Measurements from ENCODE around the gene NUAK1.
A peak's percentile ranks its signal among the peaks of the same experiment; 100 is the strongest.

The NUAK1 gene

GRCh38 chr12:106108185-106108835 is 30.4 kb downstream of the NUAK1 start:
- no peak for DNase-seq (ENCODE audit: extremely low read depth, low read depth)
- TF ChIP-seq CTCF (IDR thresholded peaks at IDR 0.05; ENCODE audit: low read depth, low read length) = peak; percentile 13

GRCh38 chr12:106107566-106107965 is 31.2 kb downstream of the NUAK1 start:
- TF ChIP-seq CTCF (IDR thresholded peaks at IDR 0.05; ENCODE audit: low read depth, low read length) = no peak

GRCh38 chr12:106106892-106107291 is 31.9 kb downstream of the NUAK1 start:
- DNase-seq (ENCODE audit: extremely low read depth, low read depth) = no peak

More at GRCh38 chr12:106107566-106107965, 31.2 kb downstream of the NUAK1 start:
- DNase-seq (ENCODE audit: extremely low read depth, low read depth) = no peak

GRCh38 chr12:106106061-106106566 is 32.6 kb downstream of the NUAK1 start:
- no peak for DNase-seq (ENCODE audit: extremely low read depth, low read depth)
- no peak for TF ChIP-seq CTCF (IDR thresholded peaks at IDR 0.05; ENCODE audit: low read depth, low read length)

More at GRCh38 chr12:106106892-106107291, 31.9 kb downstream of the NUAK1 start:
- TF ChIP-seq CTCF (IDR thresholded peaks at IDR 0.05; ENCODE audit: low read depth, low read length) = no peak

- no peak for DNase-seq (ENCODE audit: extremely low read depth, low read depth)
- TF ChIP-seq CTCF (IDR thresholded peaks at IDR 0.05; ENCODE audit: low read depth, low read length) = no peak
Measured at GRCh38 chr12:106101803-106102202, 37.0 kb downstream of the NUAK1 start.

GRCh38 chr12:106098691-106099200 is 40.0 kb downstream of the NUAK1 start:
- no peak for TF ChIP-seq CTCF (IDR thresholded peaks at IDR 0.05; ENCODE audit: low read depth, low read length)
- no peak for DNase-seq (ENCODE audit: extremely low read depth, low read depth)

- no peak for TF ChIP-seq CTCF (IDR thresholded peaks at IDR 0.05; ENCODE audit: low read depth, low read length)
Measured at GRCh38 chr12:106097011-106097410, 41.7 kb downstream of the NUAK1 start.

More at GRCh38 chr12:106097011-106097410, 41.7 kb downstream of the NUAK1 start:
- DNase-seq (ENCODE audit: extremely low read depth, low read depth) = no peak
